ENCODE measurements around the gene MMAB.

DNA sequence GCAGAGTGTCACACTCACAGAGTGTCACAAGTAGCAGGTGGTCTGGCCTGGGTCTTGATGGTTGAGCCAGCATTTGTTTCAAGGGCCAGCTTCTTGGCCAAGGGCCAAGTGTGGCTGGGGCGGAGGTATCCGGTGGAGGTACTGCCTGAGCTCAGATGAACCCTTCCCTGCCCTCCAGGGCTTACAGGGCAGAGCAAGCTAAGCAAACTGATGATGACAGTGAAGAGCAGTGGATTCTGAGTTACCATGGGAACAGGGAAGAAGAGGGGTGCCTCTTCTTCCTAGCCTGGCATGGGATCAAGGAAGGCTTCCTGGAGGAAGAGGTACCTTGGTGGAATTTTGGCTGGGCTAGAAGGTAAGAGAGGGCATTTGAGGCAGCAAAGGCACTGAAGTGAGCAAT lies 36.0 kb upstream of the MMAB start:
- TF ChIP-seq EZH2 (IDR thresholded peaks at IDR 0.05): no peak
- TF ChIP-seq, protein P1, sequence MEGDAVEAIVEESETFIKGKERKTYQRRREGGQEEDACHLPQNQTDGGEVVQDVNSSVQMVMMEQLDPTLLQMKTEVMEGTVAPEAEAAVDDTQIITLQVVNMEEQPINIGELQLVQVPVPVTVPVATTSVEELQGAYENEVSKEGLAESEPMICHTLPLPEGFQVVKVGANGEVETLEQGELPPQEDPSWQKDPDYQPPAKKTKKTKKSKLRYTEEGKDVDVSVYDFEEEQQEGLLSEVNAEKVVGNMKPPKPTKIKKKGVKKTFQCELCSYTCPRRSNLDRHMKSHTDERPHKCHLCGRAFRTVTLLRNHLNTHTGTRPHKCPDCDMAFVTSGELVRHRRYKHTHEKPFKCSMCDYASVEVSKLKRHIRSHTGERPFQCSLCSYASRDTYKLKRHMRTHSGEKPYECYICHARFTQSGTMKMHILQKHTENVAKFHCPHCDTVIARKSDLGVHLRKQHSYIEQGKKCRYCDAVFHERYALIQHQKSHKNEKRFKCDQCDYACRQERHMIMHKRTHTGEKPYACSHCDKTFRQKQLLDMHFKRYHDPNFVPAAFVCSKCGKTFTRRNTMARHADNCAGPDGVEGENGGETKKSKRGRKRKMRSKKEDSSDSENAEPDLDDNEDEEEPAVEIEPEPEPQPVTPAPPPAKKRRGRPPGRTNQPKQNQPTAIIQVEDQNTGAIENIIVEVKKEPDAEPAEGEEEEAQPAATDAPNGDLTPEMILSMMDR (IDR thresholded peaks at IDR 0.05): no peak
